Loucy (cell line): ENCODE results near the gene GAS2.

Source experiments
- H2AFZ ChIP-seq: fragments of 200-600 bp; sonication (generic); 2 replicates; pipeline ENCODE4 v1.6.0; 2016; ENCODE audit warnings: antibody characterized with exemption, mild to moderate bottlenecking, low read length, moderate library complexity
- H3F3A ChIP-seq: fragments of 200-600 bp; 2 replicates; pipeline ENCODE4 v1.6.0; 2016; ENCODE audit warnings: antibody characterized with exemption, low read depth, mild to moderate bottlenecking
- H3K27me3 ChIP-seq: fragments of 200-600 bp; sonication (generic); 2 replicates; pipeline ENCODE4 v1.6.1; 2014; ENCODE audit warnings: low read length, mild to moderate bottlenecking; ENCODE audit not compliant: insufficient read depth, poor library complexity, severe bottlenecking
- H3K36me3 ChIP-seq: fragments of 200-600 bp; sonication (generic); 2 replicates; pipeline ENCODE4 v1.6.1; 2016; ENCODE audit warnings: low read length; ENCODE audit not compliant: insufficient read depth
- H3K4me1 ChIP-seq: fragments of 200-600 bp; sonication (generic); 2 replicates; pipeline ENCODE4 v1.5.1; 2014; ENCODE audit warnings: low read length, mild to moderate bottlenecking; ENCODE audit not compliant: insufficient read depth, poor library complexity, severe bottlenecking
- H3K4me2 ChIP-seq: fragments of 200-600 bp; sonication (generic); 2 replicates; pipeline ENCODE4 v1.6.0; 2014; ENCODE audit warnings: antibody characterized with exemption, low read length, low read depth, mild to moderate bottlenecking; ENCODE audit not compliant: poor library complexity, severe bottlenecking
- H3K4me3 ChIP-seq: fragments of 200-600 bp; sonication (generic); 2 replicates; pipeline ENCODE4 v1.5.1; 2014; ENCODE audit warnings: low read length, mild to moderate bottlenecking, mixed read lengths; ENCODE audit not compliant: poor library complexity, severe bottlenecking
- H3K79me2 ChIP-seq: fragments of 200-600 bp; sonication (generic); 2 replicates; pipeline ENCODE4 v1.6.1; 2014; ENCODE audit warnings: low read length; ENCODE audit not compliant: insufficient read depth
- H3K9ac ChIP-seq: fragments of 200-600 bp; sonication (generic); 2 replicates; pipeline ENCODE4 v1.6.0; 2014; ENCODE audit warnings: mild to moderate bottlenecking, low read depth, low read length, moderate library complexity; ENCODE audit not compliant: poor library complexity, severe bottlenecking
- H3K9me2 ChIP-seq: fragments of 200-600 bp; sonication (generic); replicated peaks from 2 replicates; pipeline ENCODE4 v1.6.1; 2016; ENCODE audit warnings: low read depth, low read length, mixed read lengths
- H3K9me3 ChIP-seq: fragments of 200-600 bp; sonication (generic); 2 replicates; pipeline ENCODE4 v1.6.1; 2014; ENCODE audit warnings: mild to moderate bottlenecking, antibody characterized with exemption, low read length, low read depth; ENCODE audit not compliant: insufficient read depth
- H4K20me1 ChIP-seq: fragments of 200-600 bp; sonication (generic); 2 replicates; pipeline ENCODE4 v1.6.0; 2014; ENCODE audit warnings: antibody characterized with exemption, low read length, mild to moderate bottlenecking; ENCODE audit not compliant: insufficient read depth, poor library complexity, severe bottlenecking
- EZH2phosphoT487 ChIP-seq: fragments of 200-600 bp; IDR thresholded peaks from 2 replicates; pipeline ENCODE4 v1.6.1; 2018; ENCODE audit warnings: antibody characterized with exemption, mild to moderate bottlenecking, moderate library complexity, borderline replicate concordance
- TF ChIP-seq, protein P1 (sequence below): fragments of 200-600 bp; sonication (generic); conservative IDR thresholded peaks from 2 replicates; pipeline ENCODE4 v1.5.1; 2014; ENCODE audit warnings: mild to moderate bottlenecking, antibody characterized with exemption, low read length

The GAS2 gene

DNA sequence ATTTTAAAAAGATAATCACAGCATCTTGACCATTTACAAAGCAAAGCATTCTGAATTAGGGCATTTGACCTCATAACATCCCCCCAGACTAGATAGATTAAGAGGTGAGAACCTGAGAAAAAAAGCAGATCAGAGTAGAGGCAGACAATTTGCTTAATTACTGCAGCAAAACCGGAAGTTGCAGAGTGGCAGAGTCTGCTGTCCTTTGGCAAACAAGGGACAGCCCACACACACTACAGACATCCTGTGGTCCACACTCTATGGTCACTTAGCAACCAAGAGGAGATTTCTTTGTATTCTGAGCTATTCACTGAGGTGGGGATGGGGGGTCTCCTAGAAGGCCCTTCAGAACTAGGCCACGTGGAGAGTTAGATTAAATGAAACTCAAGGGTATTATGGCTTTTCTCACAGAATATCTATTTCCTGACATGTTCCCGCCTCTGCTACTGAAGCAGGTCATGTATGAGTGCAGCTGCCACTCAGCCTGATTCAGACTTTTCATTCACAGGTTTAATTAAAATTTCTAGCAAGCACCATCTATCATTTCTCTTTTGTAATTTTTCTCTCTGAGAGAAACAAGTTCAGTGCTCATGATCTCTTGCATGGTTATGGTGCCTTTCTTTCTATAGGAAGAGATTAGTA, 114.7 kb downstream of the GAS2 start:
- H3K4me1 ChIP-seq: peaks cover 6% of the 10 kb centered on the region
- TF ChIP-seq EZH2phosphoT487: no peak
- TF ChIP-seq, protein P1, sequence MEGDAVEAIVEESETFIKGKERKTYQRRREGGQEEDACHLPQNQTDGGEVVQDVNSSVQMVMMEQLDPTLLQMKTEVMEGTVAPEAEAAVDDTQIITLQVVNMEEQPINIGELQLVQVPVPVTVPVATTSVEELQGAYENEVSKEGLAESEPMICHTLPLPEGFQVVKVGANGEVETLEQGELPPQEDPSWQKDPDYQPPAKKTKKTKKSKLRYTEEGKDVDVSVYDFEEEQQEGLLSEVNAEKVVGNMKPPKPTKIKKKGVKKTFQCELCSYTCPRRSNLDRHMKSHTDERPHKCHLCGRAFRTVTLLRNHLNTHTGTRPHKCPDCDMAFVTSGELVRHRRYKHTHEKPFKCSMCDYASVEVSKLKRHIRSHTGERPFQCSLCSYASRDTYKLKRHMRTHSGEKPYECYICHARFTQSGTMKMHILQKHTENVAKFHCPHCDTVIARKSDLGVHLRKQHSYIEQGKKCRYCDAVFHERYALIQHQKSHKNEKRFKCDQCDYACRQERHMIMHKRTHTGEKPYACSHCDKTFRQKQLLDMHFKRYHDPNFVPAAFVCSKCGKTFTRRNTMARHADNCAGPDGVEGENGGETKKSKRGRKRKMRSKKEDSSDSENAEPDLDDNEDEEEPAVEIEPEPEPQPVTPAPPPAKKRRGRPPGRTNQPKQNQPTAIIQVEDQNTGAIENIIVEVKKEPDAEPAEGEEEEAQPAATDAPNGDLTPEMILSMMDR: no peak
- H4K20me1 ChIP-seq: no peaks in the 10 kb centered on the region
- H3K36me3 ChIP-seq: no peaks in the 10 kb centered on the region
- no peak overlapping the region for H3K4me3 ChIP-seq
- peak overlapping the region; percentile 18 for H3K4me2 ChIP-seq
- no peaks in the 10 kb centered on the region for H3F3A ChIP-seq
- no peaks in the 10 kb centered on the region for H3K79me2 ChIP-seq
- peak overlapping the region; percentile 69 for H2AFZ ChIP-seq
- H3K9ac ChIP-seq: no peak overlapping the region
- no peaks in the 10 kb centered on the region for H3K9me3 ChIP-seq
- H3K27me3 ChIP-seq: no peaks in the 10 kb centered on the region
- no peaks in the 10 kb centered on the region for H3K9me2 ChIP-seq

DNA sequence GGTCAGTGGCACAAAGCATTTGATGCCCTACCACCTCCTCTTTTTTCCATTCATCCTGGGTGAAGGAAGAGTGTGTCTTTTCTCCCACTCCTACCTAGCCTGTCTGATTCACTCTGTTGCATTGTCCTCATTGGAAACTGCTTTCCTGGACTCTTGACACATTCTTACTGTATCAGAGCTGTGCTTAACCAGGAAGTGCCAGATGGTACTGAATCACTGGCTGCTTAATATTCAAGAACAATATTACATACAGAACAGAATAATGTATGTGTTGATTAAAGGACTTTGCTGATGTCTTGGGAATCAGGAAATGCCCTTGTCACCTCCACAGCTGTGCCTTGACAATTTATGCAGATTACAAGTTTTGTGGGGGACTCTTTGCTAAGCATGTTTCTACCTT, 118.8 kb downstream of the GAS2 start:
- no peaks in the 10 kb centered on the region for H3K79me2 ChIP-seq
- no peaks in the 10 kb centered on the region for H3K27me3 ChIP-seq
- no peak overlapping the region for H3K4me2 ChIP-seq
- no peak for TF ChIP-seq EZH2phosphoT487
- H3K9me3 ChIP-seq: no peaks in the 10 kb centered on the region
- no peak overlapping the region for H3K9ac ChIP-seq
- no peaks in the 10 kb centered on the region for H4K20me1 ChIP-seq
- H3K36me3 ChIP-seq: no peaks in the 10 kb centered on the region
- no peaks in the 10 kb centered on the region for H3K9me2 ChIP-seq
- H3F3A ChIP-seq: no peaks in the 10 kb centered on the region
- peaks cover 6% of the 10 kb centered on the region for H3K4me1 ChIP-seq
- H2AFZ ChIP-seq: no peak overlapping the region
- H3K4me3 ChIP-seq: no peak overlapping the region

- no peaks in the 10 kb centered on the region for H4K20me1 ChIP-seq
- no peak for TF ChIP-seq EZH2phosphoT487
- TF ChIP-seq, protein P1: no peak
- H3F3A ChIP-seq: no peaks in the 10 kb centered on the region
- H3K4me3 ChIP-seq: no peak overlapping the region
- H3K79me2 ChIP-seq: no peaks in the 10 kb centered on the region
- no peaks in the 10 kb centered on the region for H3K4me1 ChIP-seq
- H3K9me3 ChIP-seq: no peaks in the 10 kb centered on the region
- 0 out of 2 replicates have a peak overlapping the region, but pooled peaks have one; percentile 8 for H2AFZ ChIP-seq
- H3K36me3 ChIP-seq: no peaks in the 10 kb centered on the region
- H3K9ac ChIP-seq: no peak overlapping the region
- no peaks in the 10 kb centered on the region for H3K9me2 ChIP-seq
- no peak overlapping the region for H3K4me2 ChIP-seq
- no peaks in the 10 kb centered on the region for H3K27me3 ChIP-seq
Observed at GRCh38 chr11:22786475-22786874, 120.1 kb downstream of the GAS2 start.

DNA sequence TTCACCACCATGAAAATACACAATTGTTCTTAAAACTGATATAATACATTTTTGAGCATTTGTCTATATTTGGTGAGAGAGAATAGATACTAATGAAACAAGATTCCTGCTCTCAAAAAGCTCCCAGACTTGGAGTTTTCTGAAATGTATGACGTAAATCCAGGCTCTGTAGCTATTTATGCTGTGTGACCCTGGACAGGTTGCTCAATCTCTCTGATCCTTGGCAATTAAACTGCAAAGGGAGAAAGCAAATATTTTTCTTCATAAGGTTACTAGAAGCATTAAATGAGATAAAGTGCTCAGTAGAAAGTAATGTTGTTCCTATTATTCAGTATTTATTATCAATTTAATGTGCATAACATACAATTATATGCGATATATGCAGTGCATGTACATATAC, 120.6 kb downstream of the GAS2 start:
- TF ChIP-seq, protein P1: no peak
- no peak for TF ChIP-seq EZH2phosphoT487
- Histone ChIP-seq H3K36me3 (no peaks in the 10 kb centered on the region), H2AFZ (0 out of 2 replicates have a peak overlapping the region, but pooled peaks have one; percentile 8), H3F3A (no peaks in the 10 kb centered on the region), H3K4me2 (no peak overlapping the region), H3K79me2 (no peaks in the 10 kb centered on the region), H3K9ac (no peak overlapping the region), H3K9me3 (no peaks in the 10 kb centered on the region), H3K4me3 (no peak overlapping the region), H3K27me3 (no peaks in the 10 kb centered on the region), H3K4me1 (no peaks in the 10 kb centered on the region), H3K9me2 (no peaks in the 10 kb centered on the region), H4K20me1 (no peaks in the 10 kb centered on the region)
